ENCODE measurements around the gene MSTN.

The MSTN gene

DNA sequence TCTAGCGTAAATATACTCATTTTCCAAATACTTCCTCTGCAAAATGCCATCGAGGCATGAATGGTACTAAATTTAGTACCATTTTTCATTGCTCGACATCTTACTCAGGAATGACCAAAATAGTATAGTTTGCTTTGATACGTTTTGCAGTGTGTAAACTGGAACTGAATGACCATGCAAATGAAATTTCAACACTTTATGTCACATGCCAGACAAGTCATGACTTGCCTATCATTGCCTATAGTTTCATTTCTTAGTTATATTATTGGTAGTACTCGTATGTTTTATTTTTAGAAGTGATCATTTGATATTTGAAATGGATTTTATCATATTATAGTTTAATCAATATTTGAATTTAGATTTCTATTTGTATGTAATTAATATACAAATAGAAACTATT, 9.1 kb downstream of the MSTN start:
- TF ChIP-seq POLR2A (IDR thresholded peaks at IDR 0.05; ENCODE audit: extremely low read depth, insufficient read length) (no peak), MYC (IDR thresholded peaks at IDR 0.05; ENCODE audit: low read depth, low read length) (no peak), MAX (IDR thresholded peaks at IDR 0.05; ENCODE audit: low read depth, low read length) (no peak), CTCF (IDR thresholded peaks at IDR 0.05; ENCODE audit: low read depth, low read length) (no peak)
- DNase-seq (ENCODE audit: low read depth): no peak
- no peak overlapping the region for H3K4me3 ChIP-seq (ENCODE audit: low read depth, low read length)

DNA sequence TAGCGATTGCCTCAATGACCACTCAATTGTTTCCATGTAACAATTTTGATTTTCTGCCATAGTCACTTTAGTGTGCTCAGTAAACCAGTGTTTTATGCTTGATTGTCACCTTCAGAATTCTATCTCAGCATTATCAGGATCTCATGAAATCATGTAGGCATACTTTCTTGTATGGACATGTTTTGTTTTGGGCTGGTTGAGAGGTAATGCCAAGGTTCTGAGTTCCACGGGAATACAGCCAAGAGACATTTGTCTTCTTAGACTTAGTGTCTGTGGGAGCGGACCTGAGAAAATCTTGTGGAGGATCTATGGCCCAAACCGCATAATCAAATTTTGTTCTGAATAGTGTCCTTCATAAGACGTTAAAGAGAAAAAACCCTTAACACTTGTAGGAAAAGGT, 10.2 kb downstream of the MSTN start:
- DNase-seq (ENCODE audit: low read depth): no peak
- no peak for TF ChIP-seq MYC (IDR thresholded peaks at IDR 0.05; ENCODE audit: low read depth, low read length)
- no peak for TF ChIP-seq POLR2A (IDR thresholded peaks at IDR 0.05; ENCODE audit: extremely low read depth, insufficient read length)
- no peak for TF ChIP-seq CTCF (IDR thresholded peaks at IDR 0.05; ENCODE audit: low read depth, low read length)
- no peak overlapping the region for H3K4me3 ChIP-seq (ENCODE audit: low read depth, low read length)

GRCh38 chr2:190051223-190051622, 11.3 kb downstream of the MSTN start:
- no peak for DNase-seq (ENCODE audit: low read depth)
- TF ChIP-seq MAX (IDR thresholded peaks at IDR 0.05; ENCODE audit: low read depth, low read length) (no peak), MYC (IDR thresholded peaks at IDR 0.05; ENCODE audit: low read depth, low read length) (no peak), CTCF (IDR thresholded peaks at IDR 0.05; ENCODE audit: low read depth, low read length) (no peak), POLR2A (IDR thresholded peaks at IDR 0.05; ENCODE audit: extremely low read depth, insufficient read length) (no peak)
- no peak overlapping the region for H3K4me3 ChIP-seq (ENCODE audit: low read depth, low read length)

DNA sequence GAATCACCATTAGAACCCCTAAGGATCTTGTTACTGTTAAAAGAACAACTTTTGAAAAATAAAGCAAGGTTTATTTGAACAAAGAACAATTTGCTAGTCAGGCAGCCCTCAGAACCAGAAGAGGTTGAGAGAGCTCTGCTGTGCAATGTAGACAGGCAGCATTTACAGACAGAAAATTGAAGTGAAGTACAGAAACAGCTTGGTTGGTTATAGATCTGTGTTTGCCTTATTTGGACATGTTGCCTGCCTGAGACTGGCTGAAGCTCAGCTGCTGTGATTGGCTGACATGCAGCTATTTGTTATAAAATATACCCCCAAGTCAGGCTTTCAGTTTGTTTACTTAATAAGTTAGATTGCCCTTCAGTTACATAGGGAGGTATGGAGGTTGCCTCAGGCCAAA, 12.5 kb downstream of the MSTN start:
- no peak overlapping the region for H3K4me3 ChIP-seq (ENCODE audit: low read depth, low read length)
- DNase-seq (ENCODE audit: low read depth): no peak
- TF ChIP-seq MYC (IDR thresholded peaks at IDR 0.05; ENCODE audit: low read depth, low read length) (no peak), CTCF (IDR thresholded peaks at IDR 0.05; ENCODE audit: low read depth, low read length) (no peak), MAX (IDR thresholded peaks at IDR 0.05; ENCODE audit: low read depth, low read length) (no peak), POLR2A (IDR thresholded peaks at IDR 0.05; ENCODE audit: extremely low read depth, insufficient read length) (no peak)

DNA sequence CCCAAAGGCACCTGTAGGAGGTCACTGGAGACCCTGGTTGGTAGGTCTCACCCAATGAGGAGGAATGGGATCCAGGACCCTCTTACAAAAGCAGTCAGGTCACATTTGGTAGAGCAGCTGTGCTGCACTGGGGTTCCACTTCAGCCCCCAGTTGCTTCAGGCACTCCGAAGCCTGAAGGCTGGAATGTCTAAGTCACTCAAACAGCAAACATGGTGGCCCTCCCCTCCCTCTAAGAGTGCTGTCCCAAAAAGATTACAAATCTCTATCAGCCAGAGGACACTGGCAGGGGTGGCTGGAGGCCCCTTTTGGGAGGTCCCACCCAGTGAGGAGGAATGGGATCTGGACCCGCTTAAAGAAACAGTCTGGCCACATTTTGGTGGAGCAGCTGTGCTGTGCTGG, 17.7 kb downstream of the MSTN start:
- TF ChIP-seq MAX (IDR thresholded peaks at IDR 0.05; ENCODE audit: low read depth, low read length) (no peak), POLR2A (IDR thresholded peaks at IDR 0.05; ENCODE audit: extremely low read depth, insufficient read length) (no peak), MYC (IDR thresholded peaks at IDR 0.05; ENCODE audit: low read depth, low read length) (no peak), CTCF (IDR thresholded peaks at IDR 0.05; ENCODE audit: low read depth, low read length) (no peak)
- no peak for DNase-seq (ENCODE audit: low read depth)
- no peak overlapping the region for H3K4me3 ChIP-seq (ENCODE audit: low read depth, low read length)

- DNase-seq (ENCODE audit: low read depth): no peak
Observed at GRCh38 chr2:190043441-190043840, 19.1 kb downstream of the MSTN start.

More at GRCh38 chr2:190043441-190043840, 19.1 kb downstream of the MSTN start:
- TF ChIP-seq POLR2A (IDR thresholded peaks at IDR 0.05; ENCODE audit: extremely low read depth, insufficient read length) (no peak), MAX (IDR thresholded peaks at IDR 0.05; ENCODE audit: low read depth, low read length) (no peak), CTCF (IDR thresholded peaks at IDR 0.05; ENCODE audit: low read depth, low read length) (no peak), MYC (IDR thresholded peaks at IDR 0.05; ENCODE audit: low read depth, low read length) (no peak)
- H3K4me3 ChIP-seq (ENCODE audit: low read depth, low read length): no peak overlapping the region
